IgD-negative memory B cell (primary cell): ENCODE data around the gene SEPTIN1. TPM values are rescaled to one million over a fixed set of nuclear protein-coding genes. Genes with fewer than 3 reads are reported as not detected.

Experiments used
- H3K27ac Mint-ChIP-seq, 3 donors: one replicate each; pipeline ENCODE4 v1.8.0; 2020 to 2022; ENCODE audit warnings: mild to moderate bottlenecking in 3 of 3, mixed read lengths in 3 of 3, moderate library complexity in 1 of 3
- H3K27me3 Mint-ChIP-seq: one replicate; pipeline ENCODE4 v1.8.0; 2021; ENCODE audit warnings: mixed read lengths
- H3K36me3 Mint-ChIP-seq: one replicate; pipeline ENCODE4 v1.8.0; 2020; ENCODE audit warnings: mild to moderate bottlenecking, mixed read lengths
- H3K4me1 Mint-ChIP-seq, 3 donors: one replicate each; pipeline ENCODE4 v1.8.0; 2020 to 2022; ENCODE audit warnings: mixed read lengths in 3 of 3, mild to moderate bottlenecking in 1 of 3
- H3K4me3 Mint-ChIP-seq, 4 donors: one replicate each; pipeline ENCODE4 v1.8.0; 2020 to 2022; ENCODE audit warnings: mild to moderate bottlenecking in 4 of 4, mixed read lengths in 4 of 4, moderate library complexity in 3 of 4
- H3K9me3 Mint-ChIP-seq, 3 donors: one replicate each; pipeline ENCODE4 v1.8.0; 2020 to 2021; ENCODE audit warnings: mixed read lengths in 3 of 3, mild to moderate bottlenecking in 1 of 3
- polyA plus RNA-seq: library from polyadenylated mRNA; unstranded; fragments of 300-500 nt; fragmentation: Illumina TruSeq; gene quantifications from one replicate; pipeline ENCODE4 v1.2.3, GENCODE V29; 2021

Gene SEPTIN1
- polyA plus RNA-seq, 1 donor from 2014 or later: 161 TPM

GRCh38 chr16:30395155-30395991 lies 13.0 kb upstream of the SEPTIN1 start, which contains the start of gene ZNF48:
ZNF48 (plus strand) TSS chr16:30395420; CDS start chr16:30395795, 375 bp downstream.
- Mint-ChIP-seq H3K4me3 (peak within 1 kb of the TSS; percentile 84 to 97 (median 94)), H3K27me3 (no peaks in the 10 kb centered on the region), H3K4me1 (peaks cover 10 to 18% (median 12%) of the 10 kb centered on the region in 3 donors)

GRCh38 chr16:30394592-30395154 lies 12.3 kb upstream of the SEPTIN1 start:
- Mint-ChIP-seq H3K36me3 (peaks cover 2% of the 10 kb centered on the region), H3K27me3 (no peaks in the 10 kb centered on the region), H3K9me3 (no peaks in the 10 kb centered on the region), H3K4me3 (peak overlapping the region; percentile 53 to 94 (median 87)), H3K27ac (peak overlapping the region in 2 of 3 donors; percentile 89 to 91), H3K4me1 (peaks cover 7 to 14% (median 8%) of the 10 kb centered on the region in 3 donors)

More at GRCh38 chr16:30395155-30395991, 13.0 kb upstream of the SEPTIN1 start, which contains the start of gene ZNF48:
- Mint-ChIP-seq H3K36me3 (peaks cover 2% of the 10 kb centered on the region), H3K27ac (peak within 1 kb of the TSS; percentile 64 to 91 (median 89)), H3K9me3 (no peaks in the 10 kb centered on the region)

GRCh38 chr16:30383521-30383920 lies 1.2 kb upstream of the SEPTIN1 start:
- H3K27me3 Mint-ChIP-seq: no peaks in the 10 kb centered on the region
- H3K4me3 Mint-ChIP-seq: peak overlapping the region; percentile 38 to 96 (median 82)
- no peaks in the 10 kb centered on the region for H3K9me3 Mint-ChIP-seq
- peaks cover 20 to 28% (median 20%) of the 10 kb centered on the region in 3 donors for H3K4me1 Mint-ChIP-seq
- H3K36me3 Mint-ChIP-seq: peaks cover 3% of the 10 kb centered on the region
- H3K27ac Mint-ChIP-seq: peak overlapping the region in 2 of 3 donors; percentile 90 to 95

DNA sequence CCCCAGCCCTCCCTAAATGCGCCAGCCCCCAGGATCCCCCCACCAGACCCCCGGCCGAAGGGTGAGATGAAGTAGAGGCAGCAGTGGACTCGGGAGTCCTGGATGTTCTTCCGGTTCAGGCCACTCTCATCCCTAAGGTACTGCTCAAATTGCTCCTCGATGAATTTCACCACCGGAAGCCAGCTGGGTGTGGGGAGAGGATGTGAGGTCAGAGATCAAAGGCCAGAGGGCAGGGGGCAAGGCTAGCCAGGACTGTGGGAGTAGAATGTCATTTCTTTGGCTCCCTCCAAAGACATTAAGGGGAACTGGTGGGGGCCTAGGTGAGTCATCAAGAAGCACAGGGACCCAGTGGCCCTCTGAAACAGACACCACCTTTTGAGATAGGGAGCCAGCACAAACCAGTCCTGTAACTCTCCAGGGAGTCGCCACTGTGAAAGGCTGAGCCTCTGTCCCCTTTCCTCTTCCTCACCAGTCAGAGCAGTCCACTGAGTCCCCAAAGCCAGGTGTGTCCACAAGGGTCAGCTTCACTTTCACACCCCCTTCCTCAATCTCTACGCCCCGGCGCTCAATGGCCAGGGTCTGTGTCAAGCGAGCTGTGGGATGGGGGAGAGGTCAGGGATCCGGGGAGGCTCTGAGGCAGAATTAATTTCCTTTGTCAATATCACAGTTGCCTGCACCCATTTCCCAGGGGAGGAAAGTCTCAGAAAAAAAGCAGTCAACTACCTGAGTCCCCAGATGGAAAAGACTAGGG lies 895 bp downstream of the SEPTIN1 start:
- Mint-ChIP-seq H3K36me3 (peaks cover 3% of the 10 kb centered on the region), H3K27ac (peak overlapping the region; percentile 90 to 97 (median 95)), H3K27me3 (no peaks in the 10 kb centered on the region), H3K9me3 (no peaks in the 10 kb centered on the region), H3K4me1 (peaks cover 23 to 33% (median 26%) of the 10 kb centered on the region in 3 donors), H3K4me3 (peak overlapping the region; percentile 87 to 96 (median 95))

DNA sequence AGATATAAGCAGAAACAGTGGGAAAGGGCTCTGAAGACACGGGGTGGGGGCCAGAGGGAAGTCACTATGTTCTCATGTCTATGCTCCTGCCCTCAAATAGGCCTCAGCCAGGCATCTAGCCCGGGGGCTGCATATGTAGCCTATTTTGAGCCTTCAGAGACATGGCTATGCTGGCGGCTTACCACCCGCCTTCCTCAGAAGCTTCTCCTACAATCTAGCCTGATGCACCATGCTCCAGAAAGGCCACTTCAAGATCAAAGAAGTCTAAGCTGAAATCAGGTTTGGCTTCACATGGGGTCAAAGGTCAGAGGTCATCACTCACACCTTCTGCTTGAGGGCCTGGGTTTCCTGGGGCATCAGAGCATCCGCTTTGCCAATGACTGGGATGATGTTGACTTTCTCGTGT lies 1.6 kb downstream of the SEPTIN1 start:
- H3K4me1 Mint-ChIP-seq: peaks cover 23 to 33% (median 26%) of the 10 kb centered on the region in 3 donors
- peaks cover 3% of the 10 kb centered on the region for H3K36me3 Mint-ChIP-seq
- H3K27ac Mint-ChIP-seq: peak overlapping the region; percentile 31 to 95 (median 90)
- no peaks in the 10 kb centered on the region for H3K9me3 Mint-ChIP-seq
- H3K27me3 Mint-ChIP-seq: no peaks in the 10 kb centered on the region
- H3K4me3 Mint-ChIP-seq: peak overlapping the region; percentile 12 to 96 (median 74)

GRCh38 chr16:30380072-30380802 lies 2.1 kb downstream of the SEPTIN1 start:
- peaks cover 3% of the 10 kb centered on the region for H3K36me3 Mint-ChIP-seq
- peak overlapping the region; percentile 74 to 100 (median 90) for H3K27ac Mint-ChIP-seq
- peak overlapping the region; percentile 48 to 99 (median 90) for H3K4me3 Mint-ChIP-seq
- H3K9me3 Mint-ChIP-seq: no peaks in the 10 kb centered on the region
- H3K4me1 Mint-ChIP-seq: peaks cover 23 to 33% (median 26%) of the 10 kb centered on the region in 3 donors
- no peaks in the 10 kb centered on the region for H3K27me3 Mint-ChIP-seq

DNA sequence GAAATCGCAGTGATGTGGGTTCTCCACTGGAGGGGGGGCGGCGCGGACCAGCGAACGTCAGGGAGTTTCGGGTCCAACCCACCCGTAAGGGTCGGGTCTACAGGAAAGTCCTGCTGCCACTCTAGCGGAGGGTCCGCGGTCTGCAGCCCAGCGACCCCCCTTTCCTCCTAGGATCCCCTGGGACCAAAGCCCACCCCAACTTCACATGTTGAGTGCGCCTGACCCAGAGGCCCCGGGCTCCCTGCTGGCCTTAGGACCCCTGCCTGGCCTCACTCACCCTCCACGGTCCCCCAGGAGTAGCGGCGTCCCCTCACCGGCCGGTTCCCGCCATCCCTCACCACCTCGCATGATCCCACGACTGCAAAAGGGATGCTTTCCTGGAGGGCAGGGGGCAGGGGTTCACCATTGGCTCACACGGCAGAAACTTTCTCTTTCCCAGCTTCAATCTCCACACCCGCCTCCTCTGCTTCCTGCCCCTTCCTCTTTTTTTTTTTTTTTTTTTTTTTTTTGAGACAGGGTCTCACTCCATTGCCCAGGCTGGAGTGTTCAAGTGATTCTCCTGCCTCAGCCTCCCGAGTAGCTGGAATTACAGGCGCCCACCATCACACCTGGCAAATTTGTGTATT lies 3.1 kb downstream of the SEPTIN1 start:
- Mint-ChIP-seq H3K9me3 (no peaks in the 10 kb centered on the region), H3K36me3 (peaks cover 3% of the 10 kb centered on the region), H3K27me3 (no peaks in the 10 kb centered on the region), H3K27ac (peak overlapping the region; percentile 99 to 100 (median 100)), H3K4me3 (peak overlapping the region; percentile 96 to 99 (median 97)), H3K4me1 (peaks cover 23 to 33% (median 26%) of the 10 kb centered on the region in 3 donors)

DNA sequence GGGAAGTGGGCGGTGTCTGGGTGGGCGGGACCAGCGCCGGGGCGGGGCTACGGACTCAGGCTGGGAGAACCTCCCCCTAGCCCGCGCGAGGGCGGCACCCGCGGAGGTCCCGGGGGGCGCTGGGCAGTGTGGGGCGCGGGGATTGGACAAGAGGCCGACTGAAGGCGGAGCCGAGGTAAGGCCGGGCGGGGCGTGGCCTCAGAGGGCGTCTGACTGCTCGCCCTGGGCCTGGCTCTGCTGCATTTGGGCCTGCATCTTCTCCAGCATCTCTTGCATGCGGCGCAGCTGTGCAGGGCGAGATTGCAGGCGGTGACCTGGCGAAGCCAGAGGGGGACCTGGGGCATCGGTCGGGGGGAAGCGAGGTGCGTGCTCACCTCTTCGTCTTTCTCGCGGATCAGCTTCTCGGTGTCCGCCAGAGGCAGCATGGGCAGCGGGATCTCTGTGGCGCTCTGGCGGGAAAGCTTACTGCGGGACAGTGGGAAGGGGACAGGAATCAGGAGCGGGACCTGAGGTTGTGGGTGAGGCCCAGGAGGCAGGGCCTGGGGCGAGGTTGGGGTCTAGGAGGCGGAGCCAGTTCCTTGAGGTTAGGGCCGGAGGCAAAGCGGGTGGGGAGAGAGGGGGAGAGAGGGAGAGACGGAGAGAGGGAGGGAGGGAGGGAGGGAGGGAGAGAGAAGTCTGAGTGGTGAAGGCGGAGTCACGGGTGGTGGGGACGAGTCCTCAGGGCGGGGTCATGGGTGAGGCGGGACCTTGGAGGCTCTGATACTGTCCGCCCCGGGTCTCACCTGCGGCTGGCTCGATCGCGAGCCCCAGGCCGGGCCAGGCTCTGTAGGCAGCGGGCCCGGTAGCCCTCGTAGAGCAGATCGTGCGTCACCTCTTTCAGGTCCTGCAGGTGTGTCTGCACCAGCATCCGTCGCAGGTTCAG lies 3.9 kb downstream of the SEPTIN1 start:
- Mint-ChIP-seq H3K27ac (peak overlapping the region; percentile 99 to 100 (median 100)), H3K4me3 (peak overlapping the region; percentile 96 to 99 (median 97)), H3K4me1 (peaks cover 23 to 30% (median 26%) of the 10 kb centered on the region in 3 donors), H3K9me3 (no peaks in the 10 kb centered on the region), H3K27me3 (no peaks in the 10 kb centered on the region), H3K36me3 (peaks cover 3% of the 10 kb centered on the region)

GRCh38 chr16:30377812-30378235 lies 4.5 kb downstream of the SEPTIN1 start:
- peaks cover 23 to 30% (median 26%) of the 10 kb centered on the region in 3 donors for H3K4me1 Mint-ChIP-seq
- H3K27ac Mint-ChIP-seq: peak overlapping the region; percentile 99 to 100 (median 100)
- H3K4me3 Mint-ChIP-seq: peak overlapping the region; percentile 96 to 99 (median 97)
- no peaks in the 10 kb centered on the region for H3K9me3 Mint-ChIP-seq
- H3K36me3 Mint-ChIP-seq: peaks cover 3% of the 10 kb centered on the region
- H3K27me3 Mint-ChIP-seq: no peaks in the 10 kb centered on the region

- Mint-ChIP-seq H3K9me3 (no peaks in the 10 kb centered on the region), H3K4me3 (peak overlapping the region; percentile 96 to 99 (median 97)), H3K27me3 (no peaks in the 10 kb centered on the region), H3K36me3 (peaks cover 3% of the 10 kb centered on the region), H3K27ac (peak overlapping the region; percentile 99 to 100 (median 100)), H3K4me1 (peaks cover 17 to 26% (median 23%) of the 10 kb centered on the region in 3 donors)
Observed at GRCh38 chr16:30377050-30377811, 5.1 kb downstream of the SEPTIN1 start.

GRCh38 chr16:30376461-30376902 lies 5.9 kb downstream of the SEPTIN1 start:
- peak overlapping the region in 1 of 4 donors; percentile 96 for H3K4me3 Mint-ChIP-seq
- peak overlapping the region in 1 of 3 donors; percentile 99 for H3K27ac Mint-ChIP-seq
- H3K4me1 Mint-ChIP-seq: peaks cover 16 to 27% (median 26%) of the 10 kb centered on the region in 3 donors
- no peaks in the 10 kb centered on the region for H3K9me3 Mint-ChIP-seq
- peaks cover 3% of the 10 kb centered on the region for H3K36me3 Mint-ChIP-seq
- no peaks in the 10 kb centered on the region for H3K27me3 Mint-ChIP-seq

DNA sequence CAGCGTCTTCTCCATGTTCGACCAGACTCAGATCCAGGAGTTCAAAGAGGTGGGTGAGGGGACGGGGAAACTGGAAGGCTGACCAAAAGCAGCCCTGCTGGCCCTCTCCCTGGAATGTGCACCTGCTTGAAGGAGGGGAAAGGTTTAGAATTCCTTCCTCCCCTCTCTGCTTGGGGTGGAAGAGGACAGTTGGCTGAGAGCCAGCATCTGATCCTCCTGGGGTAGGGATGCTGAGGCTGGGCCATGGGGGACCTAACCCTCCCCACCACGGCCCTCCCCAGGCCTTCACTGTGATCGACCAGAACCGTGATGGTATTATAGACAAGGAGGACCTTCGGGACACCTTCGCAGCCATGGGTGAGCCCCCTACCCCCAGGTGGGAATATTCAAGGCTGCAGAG lies 6.5 kb downstream of the SEPTIN1 start:
- H3K27me3 Mint-ChIP-seq: no peaks in the 10 kb centered on the region
- H3K9me3 Mint-ChIP-seq: no peaks in the 10 kb centered on the region
- peaks cover 17 to 29% (median 28%) of the 10 kb centered on the region in 3 donors for H3K4me1 Mint-ChIP-seq

More for the DNA sequence above, 6.5 kb downstream of the SEPTIN1 start:
- H3K36me3 Mint-ChIP-seq: peaks cover 3% of the 10 kb centered on the region
- H3K27ac Mint-ChIP-seq: peak overlapping the region in 2 of 3 donors; percentile 7 to 23
- H3K4me3 Mint-ChIP-seq: no peak overlapping the region
